ENCODE data around the gene AVPR1B. TPM values are rescaled to one million over a fixed set of nuclear protein-coding genes. Genes with fewer than 3 reads are reported as not detected.

AVPR1B gene, protein sequence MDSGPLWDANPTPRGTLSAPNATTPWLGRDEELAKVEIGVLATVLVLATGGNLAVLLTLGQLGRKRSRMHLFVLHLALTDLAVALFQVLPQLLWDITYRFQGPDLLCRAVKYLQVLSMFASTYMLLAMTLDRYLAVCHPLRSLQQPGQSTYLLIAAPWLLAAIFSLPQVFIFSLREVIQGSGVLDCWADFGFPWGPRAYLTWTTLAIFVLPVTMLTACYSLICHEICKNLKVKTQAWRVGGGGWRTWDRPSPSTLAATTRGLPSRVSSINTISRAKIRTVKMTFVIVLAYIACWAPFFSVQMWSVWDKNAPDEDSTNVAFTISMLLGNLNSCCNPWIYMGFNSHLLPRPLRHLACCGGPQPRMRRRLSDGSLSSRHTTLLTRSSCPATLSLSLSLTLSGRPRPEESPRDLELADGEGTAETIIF
- not detected in 5 replicates for total RNA-seq (2022; extraction: Qiagen RNA extraction; ENCODE audit: low read depth)

DNA sequence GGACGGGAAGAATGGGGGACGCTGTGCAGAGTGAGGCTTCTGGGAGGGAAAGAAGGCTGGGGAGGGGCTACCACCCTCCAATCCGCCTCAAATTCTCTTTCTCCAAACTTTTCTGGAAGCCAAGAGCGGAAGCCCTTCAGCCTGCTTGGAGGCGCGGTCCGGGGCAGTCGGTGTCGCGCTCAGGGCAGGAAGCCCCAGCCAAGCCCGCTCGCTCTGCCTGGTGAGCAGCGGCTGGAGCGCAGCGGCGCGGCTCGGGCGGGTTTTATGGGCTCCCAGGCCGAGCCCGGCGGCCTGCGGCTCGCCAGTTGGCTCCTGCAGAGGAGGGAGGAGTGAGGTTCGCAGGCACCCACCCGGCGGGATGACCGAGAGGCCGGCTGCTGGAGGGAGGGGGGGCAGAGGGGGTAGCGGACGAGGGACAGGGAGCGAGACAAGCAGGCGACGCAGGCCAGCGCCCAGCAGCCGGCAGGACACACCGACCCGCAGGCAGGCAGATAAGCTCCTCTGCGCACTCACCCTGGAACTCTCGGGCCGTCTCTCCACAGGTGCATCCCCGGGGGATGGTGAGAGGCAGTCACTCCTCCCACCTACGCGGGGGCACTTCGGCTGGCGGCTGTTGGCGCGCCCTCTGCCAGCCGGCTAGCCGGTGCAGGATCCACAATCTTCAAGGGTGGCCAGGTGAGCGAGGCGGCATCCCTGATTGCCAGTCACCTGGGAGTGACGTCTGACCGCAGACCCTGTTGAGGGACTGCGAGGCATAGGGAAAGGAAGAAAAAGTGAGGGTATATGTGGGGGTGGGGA lies at the start of gene AVPR1B:
Gene AVPR1B, minus strand, starts transcription at position 238 of the 798 bp plus-strand sequence. CDS start 498 bp downstream, outside the sequence.

Other genes starting within 250 kb of the AVPR1B start
- gene SLC26A9, start 173.9 kb downstream of the AVPR1B start, total RNA-seq (2022; extraction: Qiagen RNA extraction; ENCODE audit: low read depth): 0.08 to 0.34 TPM (median 0.09 TPM) in 5 replicates
- gene RAB7B, start 114.0 kb downstream of the AVPR1B start, total RNA-seq (2022; extraction: Qiagen RNA extraction; ENCODE audit: low read depth): 1.0 to 1.8 TPM (median 1.3 TPM) in 5 replicates
- gene CTSE, start 93.5 kb downstream of the AVPR1B start, total RNA-seq (2022; extraction: Qiagen RNA extraction; ENCODE audit: low read depth): not detected in 5 replicates
- gene RHEX, start 64.2 kb downstream of the AVPR1B start, total RNA-seq (2022; extraction: Qiagen RNA extraction; ENCODE audit: low read depth): not detected in 5 replicates
- 8.9 to 12.0 TPM (median 10.7 TPM) in 5 replicates for gene FAM72A, start 85.5 kb upstream of the AVPR1B start, total RNA-seq (2022; extraction: Qiagen RNA extraction; ENCODE audit: low read depth)
- 17.7 to 33.9 TPM (median 27.0 TPM) in 5 replicates for gene SRGAP2, start 86.2 kb upstream of the AVPR1B start, total RNA-seq (2022; extraction: Qiagen RNA extraction; ENCODE audit: low read depth)